Measurements from ENCODE around the gene WSCD1. TPM values are rescaled to one million over a fixed set of nuclear protein-coding genes. Genes with fewer than 3 reads are reported as not detected.
A peak's percentile ranks its signal among the peaks of the same experiment; 100 is the strongest.

Gene WSCD1
- total RNA-seq = 1 to 10 TPM; 2.1 to 9.5 (median 7.0) TPM

DNA sequence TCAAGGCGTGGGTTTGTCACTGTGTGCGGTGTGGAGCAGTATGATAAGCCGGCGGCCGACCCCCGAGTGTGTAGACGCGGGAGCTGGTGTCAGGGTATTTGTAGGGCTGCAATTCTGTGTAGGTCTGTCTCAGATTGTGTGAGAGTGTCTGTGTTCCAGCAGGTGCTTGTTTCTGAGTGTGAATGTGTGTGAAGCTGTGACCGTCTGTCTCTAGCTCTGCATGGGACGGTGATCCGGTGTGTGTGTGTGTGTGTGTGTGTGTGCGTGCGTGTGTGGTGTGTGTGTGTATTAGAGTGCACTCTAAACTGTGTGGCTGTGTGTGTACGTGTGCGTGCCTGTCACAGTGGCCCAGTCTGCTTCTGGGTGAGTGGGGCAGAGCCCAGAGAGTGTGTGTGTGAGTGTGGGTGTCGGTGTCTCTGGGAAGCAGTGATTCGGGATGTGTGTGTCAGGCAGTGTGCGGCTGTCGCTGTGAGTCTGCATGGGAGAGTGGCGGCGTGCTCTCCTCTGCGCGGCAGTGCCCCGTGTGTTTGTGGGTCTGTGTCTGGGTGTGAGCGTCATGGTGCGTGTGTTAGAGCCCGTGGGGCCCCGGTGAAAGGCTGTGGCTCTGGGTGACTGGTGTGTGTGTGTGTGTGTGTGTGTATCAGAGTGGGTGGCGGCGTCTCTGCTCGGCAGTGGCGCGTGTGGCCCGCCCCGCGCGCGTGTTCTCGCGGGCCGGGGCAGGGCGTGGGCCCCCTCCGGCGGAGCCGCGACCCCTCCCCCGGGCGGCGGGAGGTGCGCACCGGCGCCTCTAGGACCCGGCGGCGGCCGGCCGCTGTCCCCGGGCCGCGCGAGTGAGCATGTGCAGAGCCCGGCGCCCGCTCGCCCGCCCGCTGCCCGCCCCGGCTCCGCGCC, at the start of gene WSCD1:
WSCD1 (plus strand) TSS at position 841 of the 891 bp plus-strand sequence. CDS start 10,280 bp downstream, outside the sequence.
- 17 to 21% methylated on average over 19 to 24 of the region's 71 CpGs for WGBS, 2 donors
- Histone ChIP-seq H3K9me3 (no peaks in the 10 kb centered on the region), H3K4me1 (peaks cover 7 to 13% of the 10 kb centered on the region in 2 donors), H3K4me3 (replicated peaks in 1 of 3) (peak within 1 kb of the TSS in 2 of 3 donors; percentile 37 to 55), H3K27ac (no peak within 1 kb of the TSS), H3K36me3 (no peaks in the 10 kb centered on the region), H3K27me3 (no peaks in the 10 kb centered on the region)
- peak; percentile 29 to 35 for DNase-seq
- intact Hi-C loops (cut with DNase I) = no loop called here
- TF ChIP-seq, protein P1, sequence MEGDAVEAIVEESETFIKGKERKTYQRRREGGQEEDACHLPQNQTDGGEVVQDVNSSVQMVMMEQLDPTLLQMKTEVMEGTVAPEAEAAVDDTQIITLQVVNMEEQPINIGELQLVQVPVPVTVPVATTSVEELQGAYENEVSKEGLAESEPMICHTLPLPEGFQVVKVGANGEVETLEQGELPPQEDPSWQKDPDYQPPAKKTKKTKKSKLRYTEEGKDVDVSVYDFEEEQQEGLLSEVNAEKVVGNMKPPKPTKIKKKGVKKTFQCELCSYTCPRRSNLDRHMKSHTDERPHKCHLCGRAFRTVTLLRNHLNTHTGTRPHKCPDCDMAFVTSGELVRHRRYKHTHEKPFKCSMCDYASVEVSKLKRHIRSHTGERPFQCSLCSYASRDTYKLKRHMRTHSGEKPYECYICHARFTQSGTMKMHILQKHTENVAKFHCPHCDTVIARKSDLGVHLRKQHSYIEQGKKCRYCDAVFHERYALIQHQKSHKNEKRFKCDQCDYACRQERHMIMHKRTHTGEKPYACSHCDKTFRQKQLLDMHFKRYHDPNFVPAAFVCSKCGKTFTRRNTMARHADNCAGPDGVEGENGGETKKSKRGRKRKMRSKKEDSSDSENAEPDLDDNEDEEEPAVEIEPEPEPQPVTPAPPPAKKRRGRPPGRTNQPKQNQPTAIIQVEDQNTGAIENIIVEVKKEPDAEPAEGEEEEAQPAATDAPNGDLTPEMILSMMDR (IDR thresholded peaks at IDR 0.05) = no peak
- TF ChIP-seq POLR2A (IDR thresholded peaks at IDR 0.05) = no peak

DNA sequence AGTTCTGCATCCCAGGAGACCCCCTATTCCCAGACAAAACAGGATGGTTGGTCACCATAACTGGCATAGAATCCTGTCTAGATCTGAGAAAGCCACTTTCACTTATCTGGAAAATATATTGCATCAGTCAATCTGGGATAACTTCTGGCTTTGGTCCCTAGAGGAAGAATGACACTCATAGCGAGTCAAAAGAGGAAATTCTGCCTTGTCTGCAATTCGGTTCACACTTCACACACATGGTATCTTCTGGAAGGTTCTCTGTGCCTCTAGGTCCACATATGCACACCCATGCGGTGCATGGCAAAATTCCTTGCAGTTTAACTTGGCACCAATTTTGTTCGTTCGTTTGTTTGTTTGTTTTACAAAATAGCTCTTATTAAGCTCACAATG, 49.2 kb upstream of the WSCD1 start:
- H3K4me3 ChIP-seq (replicated peaks in 1 of 3) = no peak overlapping the region
- H3K4me1 ChIP-seq = no peaks in the 10 kb centered on the region
- WGBS, 2 donors = 73% methylated on average over 5 of the region's 5 CpGs
- no peak overlapping the region for H3K27ac ChIP-seq
- intact Hi-C loops (cut with DNase I) = no loop called here
- no peaks in the 10 kb centered on the region for H3K36me3 ChIP-seq
- no peaks in the 10 kb centered on the region for H3K9me3 ChIP-seq
- TF ChIP-seq, protein P1 (IDR thresholded peaks at IDR 0.05) = no peak
- no peak for TF ChIP-seq POLR2A (IDR thresholded peaks at IDR 0.05)
- no peaks in the 10 kb centered on the region for H3K27me3 ChIP-seq
- no peak for DNase-seq

DNA sequence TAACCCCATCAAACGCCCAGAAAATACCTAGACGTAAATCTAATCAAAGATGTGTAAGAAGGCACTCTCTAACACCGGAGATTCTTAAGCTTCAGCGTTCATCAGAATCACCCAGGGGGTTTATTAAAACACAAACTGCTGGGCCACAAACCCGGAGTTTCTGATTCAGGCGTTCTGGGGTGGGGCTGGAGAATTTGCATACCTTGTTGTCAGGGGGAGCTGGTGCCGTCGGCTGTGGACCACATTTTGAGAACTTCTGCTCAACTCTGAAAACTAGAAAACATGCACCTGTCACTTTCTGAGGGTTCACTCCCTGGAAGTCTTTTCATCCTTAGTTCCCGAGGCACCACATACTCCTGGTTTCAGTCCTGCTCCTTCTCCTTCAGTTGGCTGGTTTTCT, 48.6 kb upstream of the WSCD1 start:
- intact Hi-C loops (cut with DNase I) = no loop called here
- DNase-seq = no peak
- Histone ChIP-seq H3K4me1 (no peaks in the 10 kb centered on the region), H3K27ac (no peak overlapping the region), H3K4me3 (replicated peaks in 1 of 3) (no peak overlapping the region), H3K36me3 (no peaks in the 10 kb centered on the region), H3K27me3 (no peaks in the 10 kb centered on the region), H3K9me3 (no peaks in the 10 kb centered on the region)
- TF ChIP-seq POLR2A (IDR thresholded peaks at IDR 0.05) = no peak
- TF ChIP-seq, protein P1 (IDR thresholded peaks at IDR 0.05) = no peak
- 74 to 76% methylated on average over 9 of the region's 9 CpGs for WGBS, 2 donors

DNA sequence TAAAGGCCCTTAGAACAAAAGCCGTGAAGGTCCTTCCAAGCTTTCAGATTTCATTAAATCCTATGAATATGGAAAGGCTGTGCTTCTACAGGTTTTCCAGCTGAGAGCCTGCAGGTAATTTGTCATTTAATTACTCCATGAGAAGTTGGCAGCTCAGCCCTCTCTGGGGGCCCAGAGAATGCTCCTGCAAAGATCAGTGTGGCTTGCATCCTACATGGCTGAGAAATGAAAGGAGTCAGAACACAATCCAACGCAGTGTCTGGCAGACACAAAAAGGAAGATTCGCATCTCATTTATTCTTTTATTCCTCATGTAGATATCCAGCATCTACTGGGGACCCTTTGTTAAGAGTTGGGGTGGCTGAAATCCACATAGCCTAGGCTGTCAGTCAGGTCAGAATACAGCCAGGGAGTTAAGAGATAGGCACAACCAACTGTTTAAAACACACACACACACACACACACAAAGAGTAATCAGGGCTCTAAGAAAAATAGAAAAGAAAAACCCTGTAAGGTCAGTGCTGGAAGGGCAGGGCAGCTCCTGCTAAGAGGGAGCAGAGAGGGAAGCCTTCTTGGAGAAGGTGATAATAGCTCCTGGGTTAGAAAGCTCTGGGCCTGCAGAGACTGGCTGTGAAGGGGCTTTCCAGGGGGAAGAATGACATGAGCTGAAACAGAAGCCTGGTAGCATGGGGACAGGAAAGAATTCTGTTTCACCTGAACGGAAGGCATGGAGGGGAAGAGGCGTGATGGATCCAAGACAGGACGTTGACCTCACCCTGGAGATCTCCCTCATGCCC, 46.9 kb upstream of the WSCD1 start:
- Histone ChIP-seq H3K4me3 (replicated peaks in 1 of 3) (no peak overlapping the region), H3K9me3 (no peaks in the 10 kb centered on the region), H3K4me1 (no peaks in the 10 kb centered on the region), H3K36me3 (no peaks in the 10 kb centered on the region), H3K27me3 (no peaks in the 10 kb centered on the region), H3K27ac (no peak overlapping the region)
- no peak for DNase-seq
- WGBS, 2 donors = 54 to 61% methylated on average over 6 of the region's 6 CpGs
- TF ChIP-seq POLR2A (IDR thresholded peaks at IDR 0.05) = no peak
- TF ChIP-seq, protein P1 (IDR thresholded peaks at IDR 0.05) = no peak
- intact Hi-C loops (cut with DNase I) = no loop called here
